Myocyte (in vitro differentiated cells): ENCODE data around the gene GSN. TPM values are rescaled to one million over a fixed set of nuclear protein-coding genes. Genes with fewer than 3 reads are reported as not detected.
A peak's percentile ranks its signal among the peaks of the same experiment; 100 is the strongest.

ENCODE experiments used
- DNase-seq: peaks from one replicate; pipeline ENCODE4 v3.0.0-alpha.2; 2012; ENCODE audit warnings: low read depth
- total RNA-seq: library from RNA; depleted of rRNA; stranded (reverse); fragments of >200 nt; gene quantifications from 2 replicates; pipeline ENCODE4 v1.2.3, GENCODE V29; 2014

Gene GSN
- total RNA-seq, 1 donor from 2014 or later: 1,139 TPM

- no peak for DNase-seq
These were observed 4.5 kb downstream of the GSN start for GRCh38 chr9:121272401-121272948.

DNA sequence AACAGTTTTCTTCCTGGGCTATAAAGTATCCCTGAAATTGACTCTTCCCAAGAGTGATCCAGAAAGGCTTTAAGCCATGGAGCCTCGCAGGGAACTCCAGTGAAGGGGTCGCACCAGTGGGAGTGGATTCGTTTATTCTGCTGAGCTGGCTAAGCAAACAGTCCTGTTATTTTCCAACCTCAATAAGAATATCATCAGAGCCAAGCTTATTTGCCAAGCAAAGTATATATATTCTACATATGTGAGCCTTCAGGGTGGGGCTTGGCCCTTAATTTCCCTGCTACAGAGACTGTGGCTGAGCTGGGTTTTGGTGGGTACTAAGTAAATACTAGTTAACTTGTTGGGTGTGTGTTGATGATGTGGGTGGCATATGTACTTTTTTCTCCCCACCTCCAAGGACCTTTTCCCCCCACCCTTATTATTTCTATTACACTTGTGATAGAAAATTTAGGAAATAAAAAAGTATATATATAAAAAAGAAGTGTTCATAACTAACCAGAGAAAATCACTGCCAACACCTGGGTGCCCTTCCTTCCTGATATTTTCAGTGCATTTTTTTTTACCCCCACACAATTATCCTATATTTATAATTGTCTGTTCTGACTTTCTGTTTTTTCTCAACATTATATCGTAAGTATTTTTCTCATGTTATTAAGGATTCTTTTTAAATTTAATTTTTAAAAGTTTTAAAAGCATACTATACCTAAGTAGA lies 5.3 kb downstream of the GSN start:
- no peak for DNase-seq

DNA sequence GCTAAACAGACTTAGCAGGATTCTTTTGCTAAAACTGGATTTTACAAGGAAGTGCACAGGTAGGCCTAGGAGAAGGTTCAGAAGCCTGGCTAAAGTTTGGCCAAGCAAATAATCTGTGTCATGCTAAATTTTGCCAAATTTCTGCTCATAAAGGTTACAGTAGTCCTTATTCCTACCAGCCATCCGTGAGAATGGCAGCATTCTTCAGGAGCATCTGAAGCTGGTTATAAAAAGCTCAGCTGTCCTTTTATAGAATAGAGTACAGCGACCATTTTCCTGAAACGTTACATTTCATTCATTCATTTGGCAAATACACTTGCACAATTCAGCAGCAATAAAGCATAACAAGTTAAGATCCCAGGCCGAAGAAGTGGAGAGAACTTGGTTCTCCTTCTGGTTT lies 6.9 kb downstream of the GSN start:
- no peak for DNase-seq

DNA sequence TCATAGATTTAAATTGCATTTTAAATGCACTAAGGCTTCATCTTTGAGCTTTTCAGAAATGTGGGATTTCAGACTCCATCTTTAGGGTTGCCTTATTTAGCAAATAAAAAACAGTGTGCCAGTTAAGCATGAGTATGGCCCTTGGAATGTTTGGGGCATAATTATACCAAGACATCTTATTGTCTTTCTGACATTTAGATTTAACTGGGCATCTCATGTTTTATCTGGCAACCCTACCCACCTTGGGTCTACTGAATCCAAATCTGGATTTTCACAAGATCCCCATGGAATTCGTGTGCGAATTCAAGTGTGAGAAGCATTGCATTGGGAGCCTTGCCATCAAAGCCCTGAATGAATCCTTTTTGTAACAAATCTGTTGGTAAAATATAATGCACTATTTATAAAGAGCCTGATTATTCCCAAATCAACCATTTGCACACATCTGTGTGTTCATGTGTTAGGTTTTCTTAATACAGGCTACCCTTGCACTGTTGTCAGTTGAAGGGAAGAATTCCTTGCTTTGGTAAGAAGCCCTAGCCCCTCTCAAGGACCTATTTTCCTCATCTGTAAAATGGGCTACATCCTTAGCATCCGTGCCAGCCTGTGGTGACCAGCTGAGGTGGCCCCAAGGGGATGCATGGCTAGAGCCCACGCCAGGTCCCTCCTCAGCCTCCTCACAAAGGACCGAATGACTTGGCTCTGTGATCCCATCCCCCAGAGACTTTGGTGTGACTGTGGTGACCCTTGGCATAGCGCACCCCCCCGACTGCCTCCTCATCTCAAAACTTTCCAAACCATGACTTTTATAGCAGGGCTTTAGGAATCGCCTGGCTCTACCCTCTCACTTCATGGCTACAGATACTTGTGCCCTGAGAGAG lies 8.1 kb downstream of the GSN start:
- DNase-seq: no peak

GRCh38 chr9:121277026-121277425 lies 9.1 kb downstream of the GSN start:
- no peak for DNase-seq

DNA sequence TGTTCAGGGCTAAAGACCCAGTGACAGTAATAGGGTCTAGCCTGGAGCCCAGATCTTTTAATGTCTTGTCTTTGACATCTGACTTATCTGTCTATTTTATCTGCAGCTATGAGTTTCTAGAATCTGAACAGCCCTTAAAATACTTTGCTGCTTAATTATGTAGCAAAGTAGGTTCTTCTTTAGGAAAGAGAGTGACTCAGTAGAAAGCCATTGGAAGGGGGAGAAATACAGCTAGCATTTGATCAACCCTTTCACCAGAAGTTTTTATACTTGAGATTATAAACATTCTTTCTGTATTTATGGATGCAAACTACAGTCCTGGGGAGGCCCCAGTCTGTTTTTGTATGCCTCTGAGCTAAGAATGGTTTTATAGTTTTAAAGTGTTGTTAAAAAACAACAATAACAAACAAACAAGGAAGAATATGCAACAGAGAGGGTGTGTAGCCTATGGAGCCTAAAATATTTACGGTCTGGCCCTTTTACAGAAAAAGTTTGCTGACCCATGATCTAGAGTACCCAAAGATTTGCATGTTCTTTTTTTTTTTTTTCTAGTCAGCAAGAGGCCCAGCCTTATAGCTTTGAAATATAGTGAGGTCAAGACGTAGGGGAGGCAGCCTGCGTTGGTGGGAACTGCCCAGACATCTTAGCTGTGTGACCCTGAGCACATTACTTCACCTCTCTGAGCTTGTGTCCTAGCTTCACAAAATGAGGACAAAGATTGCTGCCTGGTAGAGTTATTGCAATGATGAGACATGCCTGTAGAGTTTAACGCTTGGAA lies 9.7 kb downstream of the GSN start:
- no peak for DNase-seq

DNA sequence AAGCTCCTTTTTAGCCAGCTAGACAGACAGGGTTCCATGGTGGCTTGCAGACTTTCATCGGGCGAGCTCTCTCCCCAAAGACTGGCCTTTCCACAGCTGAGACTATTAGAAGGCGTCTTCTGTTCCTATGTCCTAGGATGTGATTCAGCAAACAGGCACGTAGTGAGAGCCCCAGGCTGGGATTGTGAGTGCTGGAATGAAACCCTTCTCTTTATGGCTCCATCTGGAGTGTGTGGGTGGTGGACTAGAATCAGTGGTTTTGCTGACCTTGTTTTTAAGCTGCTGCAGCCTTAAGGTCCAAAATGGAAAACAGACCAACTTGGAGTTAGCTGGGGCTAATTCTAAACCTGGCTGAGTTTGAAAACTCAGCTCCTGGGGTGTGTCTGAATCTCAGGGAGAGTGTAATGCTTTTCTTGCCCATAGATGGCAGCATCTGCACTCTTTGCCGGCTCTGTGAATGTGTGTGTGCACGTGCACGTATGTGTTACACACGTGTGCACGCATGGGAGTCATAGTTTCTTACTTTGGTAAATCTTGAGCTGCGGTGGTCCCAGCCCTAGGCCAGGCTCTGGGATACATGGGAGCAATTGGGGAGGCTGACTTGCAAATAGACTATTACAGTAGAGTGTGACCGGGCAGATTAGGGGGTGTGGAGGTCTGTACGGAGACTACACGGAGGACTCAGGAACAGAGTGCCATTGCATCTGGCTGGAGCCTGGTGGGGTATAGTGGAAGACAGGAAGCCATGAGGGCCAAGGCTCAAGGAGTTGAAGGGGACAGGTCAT lies 10.7 kb downstream of the GSN start:
- DNase-seq: peak; percentile 97

- no peak for DNase-seq
These were observed 11.9 kb downstream of the GSN start for GRCh38 chr9:121279776-121280388.

- no peak for DNase-seq
These were observed 13.0 kb downstream of the GSN start for GRCh38 chr9:121280715-121281613.

GRCh38 chr9:121281614-121282276 lies 13.8 kb downstream of the GSN start:
- DNase-seq: peak; percentile 80

GRCh38 chr9:121282277-121283079 lies 14.5 kb downstream of the GSN start:
- DNase-seq: no peak

GRCh38 chr9:121283080-121283398 lies 15.1 kb downstream of the GSN start:
- no peak for DNase-seq

GRCh38 chr9:121283856-121284732 lies 16.1 kb downstream of the GSN start:
- no peak for DNase-seq

DNA sequence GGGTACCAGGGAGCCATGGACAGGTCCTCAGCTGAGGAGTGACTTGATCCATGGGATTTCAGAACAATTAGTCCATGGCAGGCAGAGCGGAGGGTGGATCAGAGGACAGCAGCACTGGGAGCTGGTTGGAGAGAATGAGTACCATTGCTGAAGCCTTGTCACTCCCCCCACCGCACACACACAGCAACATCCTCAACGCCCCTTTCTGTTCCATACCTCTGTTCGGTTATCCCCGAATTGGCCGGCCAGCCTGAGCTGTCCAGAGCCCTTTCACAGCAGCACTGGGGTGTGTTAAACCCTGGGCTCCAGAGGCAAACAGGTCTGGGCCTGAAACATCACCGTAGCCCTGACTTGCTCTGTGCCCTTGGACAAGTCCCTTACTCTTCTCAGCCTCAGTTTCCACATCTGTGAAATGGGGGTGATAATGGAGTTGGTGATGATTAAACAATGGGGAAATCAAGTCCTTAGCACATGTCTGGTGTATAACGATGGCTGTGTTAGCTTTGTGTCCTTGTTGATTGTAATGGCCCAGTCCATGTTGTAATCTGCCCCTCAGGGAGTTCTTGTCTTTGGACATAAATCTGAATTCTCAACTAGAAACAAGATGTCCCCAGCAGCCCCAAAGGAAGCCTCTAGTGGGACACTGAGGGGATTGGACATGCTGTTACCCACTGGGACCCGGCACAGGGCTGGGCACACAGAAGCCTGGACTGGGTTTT lies 16.9 kb downstream of the GSN start:
- no peak for DNase-seq

DNA sequence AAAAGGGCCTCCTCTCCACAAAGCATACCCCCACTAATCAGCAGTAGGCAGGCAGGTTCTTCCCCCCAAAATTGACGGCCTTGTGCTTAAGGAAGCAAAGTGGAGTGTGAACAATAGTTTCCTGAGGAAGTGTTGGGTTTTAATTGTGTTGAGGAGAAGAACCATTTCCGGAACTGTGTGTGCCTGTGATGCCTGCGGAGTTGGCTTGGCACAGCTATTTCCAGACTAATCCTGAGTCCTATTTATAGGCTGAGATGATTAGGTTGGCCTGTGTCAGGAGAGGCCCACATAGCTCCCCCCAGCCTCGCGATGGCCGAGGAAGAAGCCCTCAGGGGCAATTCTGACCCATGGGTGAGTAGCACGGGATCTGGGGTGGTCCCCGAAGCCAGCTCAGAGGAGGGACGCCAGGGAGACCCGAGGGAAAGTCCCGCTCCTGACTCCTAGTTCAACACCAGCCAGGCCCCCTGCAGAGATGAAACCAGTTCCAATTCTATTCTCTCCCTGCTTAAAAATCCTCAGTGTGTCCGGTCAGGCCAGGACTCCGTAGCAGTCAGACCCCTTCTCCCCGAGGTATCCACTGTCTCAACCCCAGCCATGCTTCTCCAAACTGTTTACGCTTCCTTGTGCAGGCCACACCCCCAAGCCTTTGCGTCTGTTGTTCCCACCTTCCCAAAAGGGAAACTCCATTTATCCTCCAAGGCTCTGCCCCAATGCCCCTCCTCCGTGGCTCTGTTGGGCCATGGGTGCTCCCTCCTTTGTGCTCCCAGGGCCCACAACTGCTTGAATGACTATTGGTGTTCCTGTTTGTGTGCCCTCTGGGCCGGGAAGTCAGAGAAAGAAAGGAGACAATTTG lies 18.1 kb downstream of the GSN start:
- peak; percentile 87 for DNase-seq

GRCh38 chr9:121286688-121286972 lies 18.7 kb downstream of the GSN start:
- DNase-seq: no peak
